ENCODE results near the gene CCDC144A.
"Not testable (repeated sequence)": the region's sequence is repeated elsewhere in the genome, so short reads cannot be mapped to it uniquely, and the experiment has no call there.

The CCDC144A gene

DNA sequence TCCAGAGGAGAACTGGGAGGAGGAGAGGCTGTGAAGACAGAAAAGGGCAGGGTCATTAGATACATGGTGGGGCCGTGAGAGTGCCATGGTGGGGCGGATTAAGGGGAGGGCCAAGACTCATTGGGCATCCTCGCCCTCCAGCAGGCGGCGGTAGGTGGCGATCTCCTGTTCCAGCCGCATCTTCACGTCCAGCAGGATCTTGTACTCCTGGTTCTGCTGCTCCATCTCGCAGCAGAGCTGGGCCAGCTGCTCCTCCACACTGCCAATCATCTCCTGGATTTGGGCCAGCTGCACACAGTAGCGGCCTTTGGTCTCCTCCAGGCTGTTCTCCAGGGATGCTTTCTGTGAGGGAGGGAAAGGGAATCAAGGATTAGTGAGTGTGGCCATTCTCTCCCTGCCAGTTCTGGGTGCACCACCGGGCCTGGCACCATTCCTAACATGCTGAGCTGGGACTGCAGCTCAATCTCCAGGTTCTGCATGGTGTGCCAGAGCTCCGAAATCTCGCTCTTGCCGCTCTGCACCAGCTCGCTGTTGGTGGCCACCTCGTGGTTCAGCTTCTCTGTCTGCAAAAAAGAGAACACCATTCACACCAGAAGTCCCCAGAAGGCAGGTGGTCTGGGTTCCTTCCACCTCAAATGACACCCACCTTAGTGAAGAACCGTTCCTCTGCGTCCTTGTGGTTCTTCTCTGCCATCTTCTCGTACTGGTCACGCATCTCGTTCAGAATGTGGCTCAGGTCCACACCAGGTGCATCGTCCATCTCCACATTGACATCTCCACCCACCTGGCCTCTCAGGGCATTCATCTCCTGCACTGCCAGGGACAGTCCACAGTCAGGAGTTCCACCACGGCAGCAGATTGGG, 129.0 kb downstream of the CCDC144A start:
- Mint-ChIP-seq H3K36me3 (ENCODE audit: low read depth) (no peaks in the 10 kb centered on the region), H3K9me3 (no peaks in the 10 kb centered on the region), H3K27ac (no peak overlapping the region), H3K4me3 (no peak overlapping the region), H3K4me1 (ENCODE audit: low read depth) (no peaks in the 10 kb centered on the region), H3K27me3 (ENCODE audit: low read depth) (no peaks in the 10 kb centered on the region)
- DNase-seq (ENCODE audit: low spot score): no peak

DNA sequence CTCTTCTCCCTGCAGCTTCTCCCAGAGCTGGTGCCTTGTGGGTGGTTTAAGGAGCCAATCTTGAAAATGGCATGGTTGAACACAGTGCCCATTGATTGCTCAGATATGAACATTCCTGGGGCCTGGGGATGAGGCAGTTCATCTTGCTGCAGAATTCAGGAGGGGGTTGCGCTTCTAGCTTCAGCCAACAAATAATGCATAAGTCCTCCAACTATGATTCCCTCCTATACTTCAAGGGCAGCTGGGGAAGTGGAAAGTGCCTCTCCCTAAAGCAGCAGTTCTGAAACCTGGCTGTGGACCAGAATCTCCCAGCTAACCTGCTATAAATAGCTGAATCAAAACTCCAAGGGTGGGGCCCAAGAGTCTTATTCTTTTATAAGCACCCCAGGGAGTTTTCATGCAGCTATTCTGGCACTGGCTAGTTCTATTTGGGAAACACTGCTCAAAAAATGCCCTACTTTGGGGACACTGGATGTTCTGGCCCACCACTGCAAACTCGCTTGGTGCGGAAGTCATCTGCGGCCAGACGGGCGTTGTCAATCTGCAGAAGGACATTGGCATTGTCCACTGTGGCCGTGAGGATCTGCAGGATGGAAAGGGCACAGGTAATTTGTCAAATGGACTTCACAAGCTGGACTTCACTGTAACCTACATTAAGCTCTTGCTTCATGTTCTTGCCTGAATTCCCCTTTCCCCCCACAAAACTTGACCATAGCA, 130.3 kb downstream of the CCDC144A start:
- H3K9me3 Mint-ChIP-seq: no peaks in the 10 kb centered on the region
- no peaks in the 10 kb centered on the region for H3K27me3 Mint-ChIP-seq (ENCODE audit: low read depth)
- no peak for DNase-seq (ENCODE audit: low spot score)
- H3K36me3 Mint-ChIP-seq (ENCODE audit: low read depth): no peaks in the 10 kb centered on the region
- H3K4me3 Mint-ChIP-seq: no peak overlapping the region
- H3K27ac Mint-ChIP-seq: no peak overlapping the region
- no peaks in the 10 kb centered on the region for H3K4me1 Mint-ChIP-seq (ENCODE audit: low read depth)

DNA sequence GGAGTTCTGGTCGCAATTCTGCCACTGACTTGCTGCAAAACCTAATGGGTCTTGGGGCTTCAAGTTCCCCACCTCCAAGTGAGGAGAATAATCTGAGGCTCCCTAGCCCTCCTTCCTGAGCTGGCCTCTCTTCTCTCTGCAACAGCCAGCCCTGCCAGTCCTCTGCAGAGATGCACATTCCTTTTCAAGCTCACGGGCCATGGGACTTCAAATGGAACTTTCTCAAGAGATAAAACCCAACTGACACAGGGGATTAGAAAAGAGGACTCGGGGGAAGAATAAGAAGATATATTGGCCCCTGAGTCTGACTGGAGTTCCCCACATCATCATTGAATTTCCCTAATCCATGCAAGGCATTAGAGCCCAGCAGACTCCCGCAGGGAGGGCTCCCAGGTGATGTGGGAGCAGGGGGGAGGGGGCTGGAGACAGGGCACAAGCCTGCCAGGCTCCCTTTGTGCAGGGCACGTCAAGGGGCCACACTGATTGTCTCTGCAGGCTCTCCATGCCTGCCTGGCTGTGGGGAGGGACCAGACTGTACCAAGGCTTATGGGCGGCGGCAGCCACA, 131.0 kb downstream of the CCDC144A start:
- Mint-ChIP-seq H3K27me3 (ENCODE audit: low read depth) (no peaks in the 10 kb centered on the region), H3K4me1 (ENCODE audit: low read depth) (no peaks in the 10 kb centered on the region), H3K9me3 (no peaks in the 10 kb centered on the region), H3K27ac (no peak overlapping the region), H3K36me3 (ENCODE audit: low read depth) (no peaks in the 10 kb centered on the region), H3K4me3 (no peak overlapping the region)
- no peak for DNase-seq (ENCODE audit: low spot score)

DNA sequence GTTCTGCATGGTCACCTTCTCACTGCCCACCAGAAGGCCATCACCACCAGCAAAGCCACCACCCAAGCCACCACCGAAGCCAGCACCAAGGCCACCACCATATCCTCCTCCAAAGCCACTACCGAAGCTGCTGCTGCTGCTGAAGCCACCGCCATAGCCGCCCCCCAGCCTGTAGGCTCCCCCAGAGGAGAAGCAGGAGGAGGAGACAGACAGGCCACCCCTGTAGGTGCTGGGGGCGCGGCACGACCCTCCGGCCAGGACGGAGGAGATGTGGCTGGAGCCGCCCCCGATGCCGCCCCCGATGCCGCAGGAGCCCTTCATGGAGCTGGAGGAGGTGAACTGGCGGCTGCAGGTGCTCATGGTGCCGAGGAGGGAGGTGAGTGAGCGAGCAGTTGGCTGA, 132.1 kb downstream of the CCDC144A start:
- not testable (repeated sequence) for H3K4me1 Mint-ChIP-seq (ENCODE audit: low read depth); H3K9me3 Mint-ChIP-seq; DNase-seq (ENCODE audit: low spot score); H3K27ac Mint-ChIP-seq; H3K4me3 Mint-ChIP-seq; H3K36me3 Mint-ChIP-seq (ENCODE audit: low read depth); H3K27me3 Mint-ChIP-seq (ENCODE audit: low read depth)

DNA sequence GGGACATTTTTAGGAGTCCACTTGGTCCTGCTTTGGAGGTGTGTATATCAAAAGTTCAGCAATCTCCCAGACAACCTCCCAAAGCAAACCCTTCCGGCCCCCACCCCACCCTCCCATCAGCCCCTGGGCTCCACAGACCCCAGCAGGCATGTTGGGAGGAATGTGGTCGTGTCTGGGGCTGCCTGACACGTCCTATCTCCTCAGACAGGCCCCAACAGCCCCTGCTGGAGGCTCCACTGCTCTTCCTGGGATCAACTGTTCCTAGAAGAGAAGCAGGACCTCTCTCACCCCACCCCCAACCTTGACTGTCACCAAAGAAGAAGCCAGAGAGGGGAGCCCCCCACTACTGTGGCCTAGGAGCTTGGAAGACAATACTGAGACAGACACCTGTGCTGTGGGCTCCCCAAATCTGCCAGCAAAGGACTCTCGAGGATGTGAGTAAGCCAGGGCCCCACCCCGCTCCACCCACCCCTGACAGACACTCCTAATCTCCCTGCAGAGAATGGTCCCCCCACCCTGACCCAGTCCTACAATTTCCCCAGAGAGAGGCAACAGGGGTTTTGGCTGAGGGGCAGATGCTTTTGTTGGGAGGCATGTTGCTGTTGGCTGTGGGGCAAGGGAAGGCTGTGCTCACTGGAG, 133.8 kb downstream of the CCDC144A start:
- H3K27me3 Mint-ChIP-seq (ENCODE audit: low read depth); H3K4me1 Mint-ChIP-seq (ENCODE audit: low read depth); H3K27ac Mint-ChIP-seq; DNase-seq (ENCODE audit: low spot score); H3K36me3 Mint-ChIP-seq (ENCODE audit: low read depth); H3K9me3 Mint-ChIP-seq; H3K4me3 Mint-ChIP-seq: not testable (repeated sequence)
